Left kidney (tissue), 2 donors: ENCODE measurements around the gene KCNB1. TPM values are rescaled to one million over a fixed set of nuclear protein-coding genes. Genes with fewer than 3 reads are reported as not detected.

ENCODE experiments used
- DNase-seq: peaks from one replicate; pipeline ENCODE4 v3.0.0-alpha.2; 2013
- polyA plus RNA-seq: library from polyadenylated mRNA; unstranded; fragments of 120-200 nt; gene quantifications from one replicate; pipeline ENCODE4 v1.2.1, GENCODE V29; 2013; ENCODE audit not compliant: insufficient read length

The KCNB1 gene
- polyA plus RNA-seq, 1 donor, result 0.85 TPM

DNA sequence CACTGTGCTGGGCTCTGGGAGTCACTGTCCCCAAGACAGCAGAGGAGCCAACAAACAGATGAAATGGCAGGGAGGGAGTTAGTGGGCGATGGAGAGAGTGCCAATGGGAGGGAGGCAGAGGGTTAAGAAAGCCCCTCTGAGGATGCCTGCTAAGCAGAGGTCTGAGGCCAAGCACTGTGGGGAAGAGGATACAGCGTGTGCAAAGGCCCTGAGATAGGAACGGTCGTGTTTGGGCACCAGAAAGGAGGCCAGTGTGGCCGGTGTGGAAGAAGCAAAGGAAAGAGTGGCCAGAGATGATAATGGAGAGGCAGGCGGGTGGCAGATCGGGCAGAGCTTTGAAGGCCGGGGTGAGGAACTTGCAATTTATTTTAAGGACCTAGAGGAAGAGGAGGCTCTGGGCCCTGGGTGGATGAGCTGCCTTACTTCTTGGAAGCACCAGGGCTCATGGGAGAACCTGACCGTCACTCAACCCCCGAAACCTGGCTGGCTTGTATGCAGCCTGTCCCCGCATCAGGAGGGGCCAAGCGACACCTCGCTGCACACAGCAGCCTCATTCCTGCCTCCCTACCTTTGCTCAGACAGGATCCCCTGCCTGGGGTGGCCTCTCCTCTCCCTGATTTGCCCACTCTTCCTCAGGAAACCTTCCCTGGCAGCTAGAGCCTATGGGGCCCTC is 73.0 kb downstream of the KCNB1 start:
- DNase-seq, result no peak

- no peak for DNase-seq
These were observed 73.9 kb downstream of the KCNB1 start for GRCh38 chr20:49408509-49409104.

GRCh38 chr20:49406666-49407065 is 75.8 kb downstream of the KCNB1 start:
- no peak for DNase-seq

DNA sequence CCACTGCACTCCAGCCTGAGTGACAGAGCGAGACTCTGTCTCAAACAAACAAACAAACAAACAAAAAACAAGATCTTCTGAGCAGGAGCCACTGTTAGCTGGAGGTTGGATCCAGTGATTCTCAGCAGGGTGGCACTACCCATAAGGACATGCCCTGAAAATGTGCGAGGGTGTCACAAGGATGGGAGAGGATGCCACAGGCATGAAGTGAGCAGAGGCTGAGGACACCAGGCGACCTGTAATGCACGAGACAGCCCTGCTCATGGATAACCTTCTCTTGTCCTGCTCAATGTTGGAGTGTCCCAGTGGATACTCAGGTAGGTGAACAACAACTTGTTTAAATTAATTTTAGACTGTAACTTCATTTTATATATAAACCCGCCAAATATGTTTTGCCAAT is 76.8 kb downstream of the KCNB1 start:
- DNase-seq, result no peak

GRCh38 chr20:49405062-49405683 is 77.3 kb downstream of the KCNB1 start:
- DNase-seq, result no peak

DNA sequence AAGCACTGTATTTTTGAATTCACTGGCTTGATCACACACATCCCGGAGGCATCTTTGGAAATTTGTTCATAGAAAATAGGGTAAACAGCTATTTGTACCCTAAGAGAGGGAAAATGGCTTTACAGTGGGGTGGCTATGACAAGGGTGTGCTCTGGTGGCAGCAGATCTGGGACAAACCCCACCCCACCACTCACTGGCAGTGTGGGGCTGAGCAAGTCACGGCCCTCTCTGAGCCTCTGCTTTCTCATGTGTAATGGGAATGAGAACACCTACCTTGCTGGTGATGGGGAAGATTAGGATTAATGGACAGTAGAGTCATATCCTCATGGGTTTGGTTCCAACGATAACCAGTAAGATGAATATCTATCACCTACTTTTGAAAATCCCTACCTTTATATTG is 78.0 kb downstream of the KCNB1 start:
- DNase-seq, result no peak

- DNase-seq, result no peak
These were observed 78.6 kb downstream of the KCNB1 start for GRCh38 chr20:49403911-49404310.

GRCh38 chr20:49403012-49403411 is 79.5 kb downstream of the KCNB1 start:
- no peak for DNase-seq

- no peak for DNase-seq
These were observed 81.6 kb downstream of the KCNB1 start for GRCh38 chr20:49400904-49401303.

GRCh38 chr20:49400410-49400809 is 82.1 kb downstream of the KCNB1 start:
- DNase-seq, result no peak

DNA sequence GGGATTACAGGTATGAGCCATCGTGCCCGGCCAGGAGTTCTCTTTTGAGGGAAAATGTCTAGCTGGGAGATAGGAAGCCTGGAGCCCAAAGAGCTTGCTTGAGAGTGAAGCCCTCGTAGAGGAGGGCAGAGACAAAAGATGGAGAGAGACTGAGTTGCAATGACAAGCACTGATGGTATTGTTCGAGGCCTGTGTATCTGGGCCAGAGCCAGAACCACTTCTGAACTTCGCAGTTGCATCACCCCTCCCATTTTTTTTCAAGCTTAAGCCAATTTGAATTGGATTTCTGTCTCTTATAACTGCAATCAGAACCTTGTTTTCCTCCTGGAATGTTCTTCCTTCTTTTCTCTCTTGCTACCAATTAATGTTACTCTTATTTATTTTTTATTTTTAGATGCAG is 83.1 kb downstream of the KCNB1 start:
- DNase-seq, result no peak

DNA sequence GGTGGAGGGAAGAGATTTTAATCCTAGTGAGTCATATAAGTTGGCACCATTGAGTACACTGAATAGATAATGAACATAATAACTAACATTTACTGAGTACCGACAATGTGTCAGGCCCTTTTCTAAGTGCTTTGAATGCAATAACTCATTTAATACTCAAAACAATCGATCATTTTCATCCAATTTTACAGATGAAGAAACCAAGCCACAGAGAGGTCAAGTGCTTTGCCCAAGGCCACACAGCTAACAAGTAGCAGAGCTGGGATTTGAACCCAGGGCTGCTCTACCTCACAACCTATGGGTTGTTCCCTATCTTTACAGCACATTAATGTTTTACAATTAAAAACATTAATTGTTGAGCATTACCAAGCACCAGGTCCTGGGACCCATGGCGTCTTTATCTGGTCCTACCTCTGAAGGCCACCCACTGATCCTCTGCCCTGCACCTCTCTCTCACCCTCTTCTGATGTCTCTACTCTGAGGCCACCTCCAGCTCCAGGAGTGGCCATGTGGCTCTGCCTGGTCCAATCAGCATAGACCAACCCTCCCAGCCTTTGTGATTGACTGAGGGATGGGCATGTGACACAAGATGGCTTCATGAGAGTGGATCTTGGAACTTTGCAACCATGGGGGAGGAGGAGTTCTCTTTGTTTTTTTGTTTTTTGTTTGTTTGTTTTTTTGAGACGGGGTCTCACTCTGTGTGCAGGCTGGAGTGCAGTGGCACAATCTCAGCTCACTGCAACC is 83.9 kb downstream of the KCNB1 start:
- no peak for DNase-seq

DNA sequence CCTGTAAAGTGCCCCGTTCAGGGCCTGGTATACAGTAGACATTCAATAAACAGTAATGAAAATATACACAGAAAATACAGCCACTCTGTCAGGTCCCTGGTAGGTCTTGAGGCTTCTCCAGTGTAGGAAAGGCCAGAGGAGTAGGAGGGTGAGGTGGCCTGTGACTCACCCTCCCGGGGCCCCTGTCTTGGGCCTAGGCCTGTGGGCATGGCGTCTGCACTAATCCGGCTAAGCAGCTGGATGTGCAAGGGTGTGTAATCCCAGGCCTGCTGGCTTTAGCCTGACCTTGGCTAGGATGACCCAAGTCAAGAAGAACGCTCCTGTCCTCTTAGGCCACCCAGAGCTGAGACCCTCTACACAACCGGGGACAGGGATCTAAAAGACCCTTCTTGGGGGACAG is 84.9 kb downstream of the KCNB1 start:
- DNase-seq, result no peak

DNA sequence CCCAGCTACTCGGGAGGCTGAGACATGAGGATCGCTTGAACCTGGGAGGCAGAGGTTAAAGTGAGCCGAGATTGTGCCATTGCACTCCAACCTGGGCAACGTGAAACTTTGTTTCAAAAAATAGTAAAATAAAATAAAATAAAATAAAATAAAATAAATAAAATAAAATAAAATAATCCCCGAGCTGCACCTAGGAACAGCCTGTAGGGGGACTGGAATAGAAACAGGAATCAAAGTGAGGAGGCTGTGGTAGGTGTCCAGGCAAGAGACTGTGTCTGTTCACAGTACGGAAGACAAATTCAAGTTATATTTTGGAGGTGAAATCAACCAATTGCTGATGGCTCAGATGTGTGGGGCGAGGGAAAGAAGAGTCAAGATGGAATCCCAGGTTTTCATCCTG is 86.2 kb downstream of the KCNB1 start:
- no peak for DNase-seq

DNA sequence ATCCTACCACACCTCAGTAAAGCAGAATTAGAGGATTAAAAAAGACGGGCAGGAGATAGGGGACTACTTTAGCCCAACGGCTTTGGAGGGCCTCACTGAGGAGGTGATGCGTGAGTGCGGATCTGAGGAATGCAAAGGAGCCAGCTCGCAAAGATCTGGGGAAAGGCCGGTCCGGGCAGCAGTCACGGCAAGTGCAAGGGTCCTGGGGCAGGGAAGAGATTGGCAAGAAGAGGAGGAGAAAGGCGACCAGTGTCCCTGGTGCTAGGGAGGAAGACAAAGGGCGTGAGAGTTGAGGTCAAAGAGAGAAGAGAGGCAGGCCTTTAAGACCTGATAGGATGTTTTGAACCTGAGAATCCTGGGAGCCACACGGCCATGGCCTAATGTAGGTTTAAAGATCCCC is 86.8 kb downstream of the KCNB1 start:
- no peak for DNase-seq

DNA sequence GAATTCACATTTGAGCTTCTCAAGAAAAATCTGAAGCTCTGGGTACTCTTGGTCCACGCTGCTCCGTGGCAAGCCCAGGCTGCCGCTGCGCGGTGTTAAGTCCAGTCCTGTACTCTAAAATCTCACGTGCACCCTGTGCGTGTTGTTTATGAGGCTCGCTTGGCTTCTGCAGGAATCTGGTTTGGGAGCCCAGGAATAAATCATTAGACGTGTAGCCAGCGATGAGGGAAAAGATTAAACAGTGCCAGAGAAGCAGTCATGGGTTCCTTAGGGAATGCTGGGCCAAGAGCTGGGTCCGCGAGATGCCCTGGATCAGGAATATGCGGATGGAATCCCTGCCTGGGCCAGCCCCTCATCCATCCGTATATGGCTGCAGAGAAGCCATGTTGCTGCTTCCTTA is 87.3 kb downstream of the KCNB1 start:
- no peak for DNase-seq

GRCh38 chr20:49394757-49395156 is 87.7 kb downstream of the KCNB1 start:
- DNase-seq, result no peak

GRCh38 chr20:49394264-49394663 is 88.2 kb downstream of the KCNB1 start:
- no peak for DNase-seq

GRCh38 chr20:49393803-49394202 is 88.7 kb downstream of the KCNB1 start:
- DNase-seq, result no peak

DNA sequence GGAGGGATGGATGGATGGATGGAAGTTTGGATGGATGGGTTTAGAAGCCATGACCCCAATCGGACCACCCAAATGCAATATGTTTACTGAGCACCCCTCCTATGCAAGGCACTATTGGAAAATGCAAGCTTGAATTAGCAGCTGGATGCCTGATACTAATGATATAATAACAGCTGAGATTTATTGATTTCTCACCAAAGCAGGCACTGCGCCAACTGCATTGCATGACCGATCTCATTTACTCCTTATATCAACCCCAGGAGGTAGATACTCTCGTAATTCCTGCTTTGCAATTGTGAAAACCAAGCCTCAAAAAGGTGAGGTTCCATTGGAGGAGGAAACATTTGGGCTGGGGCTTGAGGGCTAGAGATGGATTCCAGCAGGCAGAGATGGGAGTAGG is 89.7 kb downstream of the KCNB1 start:
- no peak for DNase-seq

GRCh38 chr20:49391404-49392245 is 90.8 kb downstream of the KCNB1 start:
- DNase-seq, result no peak

DNA sequence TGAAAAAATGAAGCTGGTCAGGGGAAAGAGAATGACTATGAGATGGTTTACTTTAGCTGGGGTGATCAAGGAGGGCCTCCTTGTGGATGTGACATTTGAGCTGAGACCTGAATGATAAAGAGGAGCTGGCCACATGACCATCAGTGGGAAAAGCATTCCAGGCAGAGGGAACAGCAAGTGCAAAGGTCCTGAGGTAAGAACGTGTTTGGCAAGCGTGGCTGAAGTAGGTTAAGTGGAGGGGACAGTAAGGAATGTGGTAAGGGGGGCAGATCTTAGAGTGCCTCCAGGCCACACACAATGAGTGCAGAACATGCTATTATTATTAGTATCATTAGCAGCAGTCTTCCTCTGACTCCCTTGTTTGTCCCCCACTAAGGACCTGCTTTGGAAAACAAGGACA is 92.6 kb downstream of the KCNB1 start:
- no peak for DNase-seq
